ENCODE data around the gene OXNAD1. TPM values are rescaled to one million over a fixed set of nuclear protein-coding genes. Genes with fewer than 3 reads are reported as not detected.

OXNAD1 gene
- polyA plus RNA-seq, 4 donors = 8.5 to 19.1 (median 18.4) TPM

GRCh38 chr3:16273867-16274266 lies 8.9 kb downstream of the OXNAD1 start:
- DNase-seq (ENCODE audit: low read depth in 4 of 4, low spot score in 3 of 4) = no peak

GRCh38 chr3:16277471-16277870 lies 12.5 kb downstream of the OXNAD1 start:
- DNase-seq (ENCODE audit: low read depth in 4 of 4, low spot score in 3 of 4) = no peak

- DNase-seq (ENCODE audit: low read depth in 4 of 4, low spot score in 3 of 4) = no peak
These were observed 14.2 kb downstream of the OXNAD1 start for GRCh38 chr3:16279010-16279801.

- no peak for DNase-seq (ENCODE audit: low read depth in 4 of 4, low spot score in 3 of 4)
These were observed 15.7 kb downstream of the OXNAD1 start for GRCh38 chr3:16280671-16281070.

GRCh38 chr3:16284633-16285032 lies 19.6 kb downstream of the OXNAD1 start:
- DNase-seq (ENCODE audit: low read depth in 4 of 4, low spot score in 3 of 4) = no peak

GRCh38 chr3:16286161-16286560 lies 21.1 kb downstream of the OXNAD1 start:
- DNase-seq (ENCODE audit: low read depth in 4 of 4, low spot score in 3 of 4) = no peak

- DNase-seq (ENCODE audit: low read depth in 4 of 4, low spot score in 3 of 4) = no peak
These were observed 21.9 kb downstream of the OXNAD1 start for GRCh38 chr3:16286751-16287543.

- DNase-seq (ENCODE audit: low read depth in 4 of 4, low spot score in 3 of 4) = no peak
These were observed 23.7 kb downstream of the OXNAD1 start for GRCh38 chr3:16288664-16289063.

GRCh38 chr3:16289144-16289889 lies 24.3 kb downstream of the OXNAD1 start:
- no peak for DNase-seq (ENCODE audit: low read depth in 4 of 4, low spot score in 3 of 4)

GRCh38 chr3:16290007-16290826 lies 25.2 kb downstream of the OXNAD1 start:
- DNase-seq (ENCODE audit: low read depth in 4 of 4, low spot score in 3 of 4) = peak; percentile 26 to 40 (median 33)

- DNase-seq (ENCODE audit: low read depth in 4 of 4, low spot score in 3 of 4) = no peak
These were observed 25.8 kb downstream of the OXNAD1 start for GRCh38 chr3:16290827-16291196.

GRCh38 chr3:16294844-16295243 lies 29.8 kb downstream of the OXNAD1 start:
- DNase-seq (ENCODE audit: low read depth in 4 of 4, low spot score in 3 of 4) = no peak

GRCh38 chr3:16295298-16295890 lies 30.4 kb downstream of the OXNAD1 start:
- DNase-seq (ENCODE audit: low read depth in 4 of 4, low spot score in 3 of 4) = no peak

GRCh38 chr3:16297997-16298885 lies 33.2 kb downstream of the OXNAD1 start:
- DNase-seq (ENCODE audit: low read depth in 4 of 4, low spot score in 3 of 4) = no peak

- no peak for DNase-seq (ENCODE audit: low read depth in 4 of 4, low spot score in 3 of 4)
These were observed 33.9 kb downstream of the OXNAD1 start for GRCh38 chr3:16298891-16299290.

GRCh38 chr3:16299746-16300145 lies 34.7 kb downstream of the OXNAD1 start:
- DNase-seq (ENCODE audit: low read depth in 4 of 4, low spot score in 3 of 4) = no peak

GRCh38 chr3:16300307-16300706 lies 35.3 kb downstream of the OXNAD1 start:
- no peak for DNase-seq (ENCODE audit: low read depth in 4 of 4, low spot score in 3 of 4)

- no peak for DNase-seq (ENCODE audit: low read depth in 4 of 4, low spot score in 3 of 4)
These were observed 35.9 kb downstream of the OXNAD1 start for GRCh38 chr3:16300881-16301359.

- DNase-seq (ENCODE audit: low read depth in 4 of 4, low spot score in 3 of 4) = no peak
These were observed 36.5 kb downstream of the OXNAD1 start for GRCh38 chr3:16301507-16301906.

Data from left renal pelvis (tissue), 4 donors.